Effector memory CD4-positive, alpha-beta T cell (primary cell): ENCODE data around the gene ATXN7L1.

Experiments used
- DNase-seq, 3 donors: peaks; one replicate each; pipeline ENCODE4 v3.0.0-alpha.2; 2020
- H3K27ac ChIP-seq: 2 replicates; pipeline ENCODE4 v1.7.0; 2013; ENCODE audit warnings: mild to moderate bottlenecking, low read length, moderate library complexity; ENCODE audit not compliant: insufficient read depth, poor library complexity, severe bottlenecking
- H3K27me3 ChIP-seq: replicated peaks from 2 replicates; pipeline ENCODE4 v1.7.0; 2013; ENCODE audit warnings: mild to moderate bottlenecking, low read length; ENCODE audit not compliant: insufficient read depth, control insufficient read depth, poor library complexity, severe bottlenecking
- H3K36me3 ChIP-seq: 2 replicates; pipeline ENCODE4 v1.7.0; 2013; ENCODE audit warnings: mild to moderate bottlenecking, low read length, moderate library complexity; ENCODE audit not compliant: control insufficient read depth, insufficient read depth
- H3K4me1 ChIP-seq: 2 replicates; pipeline ENCODE4 v1.7.0; 2013; ENCODE audit warnings: low read length, mild to moderate bottlenecking; ENCODE audit not compliant: control insufficient read depth, insufficient read depth, poor library complexity, severe bottlenecking
- H3K4me3 ChIP-seq: 2 replicates; pipeline ENCODE4 v1.7.0; 2013; ENCODE audit warnings: low read length, low read depth, mild to moderate bottlenecking; ENCODE audit not compliant: insufficient read depth, poor library complexity, severe bottlenecking
- H3K9me3 ChIP-seq: 2 replicates; pipeline ENCODE4 v1.7.0; 2013; ENCODE audit warnings: mild to moderate bottlenecking, low read length, moderate library complexity; ENCODE audit not compliant: control insufficient read depth

The ATXN7L1 gene

GRCh38 chr7:105578496-105578895, 297.9 kb downstream of the ATXN7L1 start:
- Histone ChIP-seq H3K27me3 (no peaks in the 10 kb centered on the region), H3K27ac (no peak overlapping the region), H3K4me3 (no peak overlapping the region), H3K4me1 (peaks cover 6% of the 10 kb centered on the region), H3K36me3 (no peaks in the 10 kb centered on the region), H3K9me3 (no peaks in the 10 kb centered on the region)
- DNase-seq: no peak

- DNase-seq: no peak
- no peaks in the 10 kb centered on the region for H3K9me3 ChIP-seq
- no peaks in the 10 kb centered on the region for H3K27me3 ChIP-seq
- H3K36me3 ChIP-seq: no peaks in the 10 kb centered on the region
- peaks cover 6% of the 10 kb centered on the region for H3K4me1 ChIP-seq
- H3K4me3 ChIP-seq: no peak overlapping the region
- no peak overlapping the region for H3K27ac ChIP-seq
Measured at GRCh38 chr7:105577251-105577650, 299.1 kb downstream of the ATXN7L1 start.

- no peaks in the 10 kb centered on the region for H3K4me1 ChIP-seq
- peaks cover 13% of the 10 kb centered on the region for H3K36me3 ChIP-seq
- no peak overlapping the region for H3K4me3 ChIP-seq
- DNase-seq: no peak
- no peaks in the 10 kb centered on the region for H3K27me3 ChIP-seq
- no peaks in the 10 kb centered on the region for H3K9me3 ChIP-seq
- no peak overlapping the region for H3K27ac ChIP-seq
Measured at GRCh38 chr7:105571891-105572290, 304.5 kb downstream of the ATXN7L1 start.

GRCh38 chr7:105567821-105568220, 308.6 kb downstream of the ATXN7L1 start:
- H3K4me3 ChIP-seq: no peak overlapping the region
- DNase-seq: no peak
- peaks cover 39% of the 10 kb centered on the region for H3K36me3 ChIP-seq
- no peak overlapping the region for H3K27ac ChIP-seq
- no peaks in the 10 kb centered on the region for H3K9me3 ChIP-seq
- H3K4me1 ChIP-seq: no peaks in the 10 kb centered on the region
- no peaks in the 10 kb centered on the region for H3K27me3 ChIP-seq

- Histone ChIP-seq H3K9me3 (no peaks in the 10 kb centered on the region), H3K36me3 (peaks cover 41% of the 10 kb centered on the region), H3K27me3 (no peaks in the 10 kb centered on the region), H3K4me1 (no peaks in the 10 kb centered on the region), H3K4me3 (no peak overlapping the region), H3K27ac (no peak overlapping the region)
- DNase-seq: no peak
Measured at GRCh38 chr7:105567024-105567423, 309.4 kb downstream of the ATXN7L1 start.

- no peaks in the 10 kb centered on the region for H3K4me1 ChIP-seq
- DNase-seq: no peak
- H3K36me3 ChIP-seq: peaks cover 50% of the 10 kb centered on the region
- H3K27me3 ChIP-seq: no peaks in the 10 kb centered on the region
- no peak overlapping the region for H3K4me3 ChIP-seq
- H3K9me3 ChIP-seq: no peaks in the 10 kb centered on the region
- no peak overlapping the region for H3K27ac ChIP-seq
Measured at GRCh38 chr7:105565190-105565589, 311.2 kb downstream of the ATXN7L1 start.

GRCh38 chr7:105559926-105560325, 316.5 kb downstream of the ATXN7L1 start:
- Histone ChIP-seq H3K27ac (no peak overlapping the region), H3K4me1 (no peaks in the 10 kb centered on the region), H3K4me3 (no peak overlapping the region), H3K36me3 (peaks cover 42% of the 10 kb centered on the region), H3K9me3 (no peaks in the 10 kb centered on the region), H3K27me3 (no peaks in the 10 kb centered on the region)
- DNase-seq: no peak
